Measurements from ENCODE around the gene MTARC2.

MTARC2 gene

GRCh38 chr1:220768126-220768601, 20.0 kb downstream of the MTARC2 start:
- Histone ChIP-seq H3K79me2 (ENCODE audit: insufficient read depth, low read length) (no peaks in the 10 kb centered on the region), H3F3A (ENCODE audit: insufficient read depth, low read length) (no peaks in the 10 kb centered on the region), H4K20me1 (ENCODE audit: insufficient read depth, low read length) (no peaks in the 10 kb centered on the region), H3K9ac (ENCODE audit: low read length) (no peak overlapping the region), H3K4me1 (ENCODE audit: insufficient read depth, low read length, severe bottlenecking) (peaks cover 5% of the 10 kb centered on the region), H3K4me2 (ENCODE audit: low read length) (no peak overlapping the region), H3K27ac (ENCODE audit: low read depth, low read length, poor library complexity, severe bottlenecking) (no peak overlapping the region), H3K9me3 (ENCODE audit: low read length) (no peaks in the 10 kb centered on the region), H3K36me3 (ENCODE audit: insufficient read depth, low read length) (no peaks in the 10 kb centered on the region), H3K27me3 (ENCODE audit: insufficient read depth, low read length) (no peaks in the 10 kb centered on the region), H3K9me2 (ENCODE audit: low read depth, low read length) (no peaks in the 10 kb centered on the region), H2AFZ (ENCODE audit: low read length) (no peak overlapping the region), H3K4me3 (ENCODE audit: low read depth, low read length, poor library complexity, severe bottlenecking) (no peak overlapping the region)
- TF ChIP-seq CTCF (IDR thresholded peaks at IDR 0.05; ENCODE audit: low read length) (no peak), EZH2 (IDR thresholded peaks at IDR 0.05; ENCODE audit: borderline replicate concordance, low read length) (no peak)

GRCh38 chr1:220769205-220769604, 21.1 kb downstream of the MTARC2 start:
- no peak overlapping the region for H3K4me3 ChIP-seq (ENCODE audit: low read depth, low read length, poor library complexity, severe bottlenecking)
- no peak for TF ChIP-seq EZH2 (IDR thresholded peaks at IDR 0.05; ENCODE audit: borderline replicate concordance, low read length)
- no peak for TF ChIP-seq CTCF (IDR thresholded peaks at IDR 0.05; ENCODE audit: low read length)
- H3K27me3 ChIP-seq (ENCODE audit: insufficient read depth, low read length), result no peaks in the 10 kb centered on the region
- no peaks in the 10 kb centered on the region for H3F3A ChIP-seq (ENCODE audit: insufficient read depth, low read length)
- H3K9me2 ChIP-seq (ENCODE audit: low read depth, low read length), result no peaks in the 10 kb centered on the region
- H3K27ac ChIP-seq (ENCODE audit: low read depth, low read length, poor library complexity, severe bottlenecking), result no peak overlapping the region
- H4K20me1 ChIP-seq (ENCODE audit: insufficient read depth, low read length), result no peaks in the 10 kb centered on the region
- H2AFZ ChIP-seq (ENCODE audit: low read length), result no peak overlapping the region
- no peaks in the 10 kb centered on the region for H3K36me3 ChIP-seq (ENCODE audit: insufficient read depth, low read length)
- no peak overlapping the region for H3K4me2 ChIP-seq (ENCODE audit: low read length)
- H3K9me3 ChIP-seq (ENCODE audit: low read length), result no peaks in the 10 kb centered on the region
- H3K4me1 ChIP-seq (ENCODE audit: insufficient read depth, low read length, severe bottlenecking), result peaks cover 5% of the 10 kb centered on the region
- H3K9ac ChIP-seq (ENCODE audit: low read length), result no peak overlapping the region
- no peaks in the 10 kb centered on the region for H3K79me2 ChIP-seq (ENCODE audit: insufficient read depth, low read length)

GRCh38 chr1:220770245-220770913, 22.3 kb downstream of the MTARC2 start:
- TF ChIP-seq EZH2 (IDR thresholded peaks at IDR 0.05; ENCODE audit: borderline replicate concordance, low read length), result no peak
- TF ChIP-seq CTCF (IDR thresholded peaks at IDR 0.05; ENCODE audit: low read length), result no peak

More at GRCh38 chr1:220770245-220770913, 22.3 kb downstream of the MTARC2 start:
- H3K4me3 ChIP-seq (ENCODE audit: low read depth, low read length, poor library complexity, severe bottlenecking), result peak overlapping the region; percentile 8
- no peak overlapping the region for H3K9ac ChIP-seq (ENCODE audit: low read length)
- H3F3A ChIP-seq (ENCODE audit: insufficient read depth, low read length), result no peaks in the 10 kb centered on the region
- H3K9me2 ChIP-seq (ENCODE audit: low read depth, low read length), result no peaks in the 10 kb centered on the region
- H3K9me3 ChIP-seq (ENCODE audit: low read length), result no peaks in the 10 kb centered on the region
- H3K27ac ChIP-seq (ENCODE audit: low read depth, low read length, poor library complexity, severe bottlenecking), result no peak overlapping the region
- no peak overlapping the region for H2AFZ ChIP-seq (ENCODE audit: low read length)
- no peaks in the 10 kb centered on the region for H3K79me2 ChIP-seq (ENCODE audit: insufficient read depth, low read length)
- H3K4me1 ChIP-seq (ENCODE audit: insufficient read depth, low read length, severe bottlenecking), result peaks cover 5% of the 10 kb centered on the region
- H4K20me1 ChIP-seq (ENCODE audit: insufficient read depth, low read length), result no peaks in the 10 kb centered on the region
- no peaks in the 10 kb centered on the region for H3K27me3 ChIP-seq (ENCODE audit: insufficient read depth, low read length)
- peak overlapping the region; percentile 29; the same call in 1 of the 2 replicates for H3K4me2 ChIP-seq (ENCODE audit: low read length)
- no peaks in the 10 kb centered on the region for H3K36me3 ChIP-seq (ENCODE audit: insufficient read depth, low read length)
